DND-41 (cell line): ENCODE data around the gene ISG15.

ENCODE experiments used
- CTCF ChIP-seq: IDR thresholded peaks from 2 replicates; pipeline ENCODE4 v1.5.1; 2012; ENCODE audit warnings: borderline replicate concordance, low read length, moderate library complexity, mild to moderate bottlenecking; ENCODE audit not compliant: poor library complexity, severe bottlenecking; ENCODE audit errors: extremely low read depth
- EZH2 ChIP-seq: IDR thresholded peaks from 3 replicates; pipeline ENCODE4 v1.6.1; 2012; ENCODE audit warnings: borderline replicate concordance, low read depth, mild to moderate bottlenecking, moderate library complexity, low read length, inconsistent platforms; ENCODE audit not compliant: severe bottlenecking

- TF ChIP-seq EZH2 (no peak), CTCF (no peak)
These were observed 39.6 kb upstream of the ISG15 start for GRCh38 chr1:973459-974292.
